Measurements from ENCODE around the gene STX1B.

DNA sequence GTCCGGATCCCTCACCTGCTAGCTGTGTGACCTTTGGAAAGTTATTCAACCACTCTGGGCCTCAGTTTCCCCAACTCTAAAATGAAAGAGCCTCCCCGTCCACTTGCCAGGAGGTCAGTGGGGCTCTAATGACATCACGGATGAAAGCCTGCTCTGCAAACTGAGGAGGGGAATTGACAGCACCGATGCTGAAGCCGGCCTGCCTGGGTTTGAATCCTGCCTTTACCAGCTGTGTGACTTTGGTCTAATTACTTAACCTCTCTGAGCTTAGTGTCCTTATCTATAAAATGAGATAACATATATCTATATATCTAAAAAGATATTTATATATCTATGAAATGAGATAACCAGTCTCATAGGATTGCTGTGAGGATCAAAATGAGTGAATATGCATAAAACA, 1.9 kb downstream of the STX1B start:
- TF ChIP-seq, protein P1, sequence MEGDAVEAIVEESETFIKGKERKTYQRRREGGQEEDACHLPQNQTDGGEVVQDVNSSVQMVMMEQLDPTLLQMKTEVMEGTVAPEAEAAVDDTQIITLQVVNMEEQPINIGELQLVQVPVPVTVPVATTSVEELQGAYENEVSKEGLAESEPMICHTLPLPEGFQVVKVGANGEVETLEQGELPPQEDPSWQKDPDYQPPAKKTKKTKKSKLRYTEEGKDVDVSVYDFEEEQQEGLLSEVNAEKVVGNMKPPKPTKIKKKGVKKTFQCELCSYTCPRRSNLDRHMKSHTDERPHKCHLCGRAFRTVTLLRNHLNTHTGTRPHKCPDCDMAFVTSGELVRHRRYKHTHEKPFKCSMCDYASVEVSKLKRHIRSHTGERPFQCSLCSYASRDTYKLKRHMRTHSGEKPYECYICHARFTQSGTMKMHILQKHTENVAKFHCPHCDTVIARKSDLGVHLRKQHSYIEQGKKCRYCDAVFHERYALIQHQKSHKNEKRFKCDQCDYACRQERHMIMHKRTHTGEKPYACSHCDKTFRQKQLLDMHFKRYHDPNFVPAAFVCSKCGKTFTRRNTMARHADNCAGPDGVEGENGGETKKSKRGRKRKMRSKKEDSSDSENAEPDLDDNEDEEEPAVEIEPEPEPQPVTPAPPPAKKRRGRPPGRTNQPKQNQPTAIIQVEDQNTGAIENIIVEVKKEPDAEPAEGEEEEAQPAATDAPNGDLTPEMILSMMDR (IDR thresholded peaks at IDR 0.05; ENCODE audit: control extremely low read depth in 1 of 3, insufficient read depth in 1 of 3, low read depth in 1 of 3, low read length in 3 of 3) = no peak
- TF ChIP-seq EP300 (IDR thresholded peaks at IDR 0.05; ENCODE audit: borderline replicate concordance in 1 of 2, low read depth in 2 of 2, low read length in 2 of 2) (no peak), SIN3A (conservative IDR thresholded peaks at IDR 0.05 in 1 of 2, IDR thresholded peaks at IDR 0.05 in 1 of 2; ENCODE audit: low read depth in 1 of 2, low read length in 2 of 2) (no peak), PHF8 (conservative IDR thresholded peaks at IDR 0.05; ENCODE audit: low read depth, low read length) (no peak), HDAC2 (IDR thresholded peaks at IDR 0.05; ENCODE audit: borderline replicate concordance in 1 of 2, low read depth in 2 of 2, low read length in 2 of 2) (no peak), RFX5 (IDR thresholded peaks at IDR 0.05; ENCODE audit: borderline replicate concordance, low read depth, low read length) (no peak), POLR2A (IDR thresholded peaks at IDR 0.05; ENCODE audit: control extremely low read depth in 1 of 2, low read depth in 2 of 2, low read length in 2 of 2) (no peak)
- TF ChIP-seq, protein P2, sequence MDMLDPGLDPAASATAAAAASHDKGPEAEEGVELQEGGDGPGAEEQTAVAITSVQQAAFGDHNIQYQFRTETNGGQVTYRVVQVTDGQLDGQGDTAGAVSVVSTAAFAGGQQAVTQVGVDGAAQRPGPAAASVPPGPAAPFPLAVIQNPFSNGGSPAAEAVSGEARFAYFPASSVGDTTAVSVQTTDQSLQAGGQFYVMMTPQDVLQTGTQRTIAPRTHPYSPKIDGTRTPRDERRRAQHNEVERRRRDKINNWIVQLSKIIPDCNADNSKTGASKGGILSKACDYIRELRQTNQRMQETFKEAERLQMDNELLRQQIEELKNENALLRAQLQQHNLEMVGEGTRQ (IDR thresholded peaks at IDR 0.05; ENCODE audit: low read length) = no peak
